ENCODE data around the gene CYP2C19.
"Not testable (repeated sequence)": the region's sequence is repeated elsewhere in the genome, so short reads cannot be mapped to it uniquely, and the experiment has no call there.

CYP2C19 gene

GRCh38 chr10:94762393-94762792, at the start of gene CYP2C19:
CYP2C19 (plus strand) TSS chr10:94762681; CDS start chr10:94762706, 25 bp downstream.
- no peak for DNase-seq

- no peak for DNase-seq
Observed at GRCh38 chr10:94725871-94726270, 36.6 kb upstream of the CYP2C19 start.

- DNase-seq: no peak
Observed at GRCh38 chr10:94735197-94735596, 27.3 kb upstream of the CYP2C19 start.

GRCh38 chr10:94738588-94738987, 23.9 kb upstream of the CYP2C19 start:
- DNase-seq: no peak

DNA sequence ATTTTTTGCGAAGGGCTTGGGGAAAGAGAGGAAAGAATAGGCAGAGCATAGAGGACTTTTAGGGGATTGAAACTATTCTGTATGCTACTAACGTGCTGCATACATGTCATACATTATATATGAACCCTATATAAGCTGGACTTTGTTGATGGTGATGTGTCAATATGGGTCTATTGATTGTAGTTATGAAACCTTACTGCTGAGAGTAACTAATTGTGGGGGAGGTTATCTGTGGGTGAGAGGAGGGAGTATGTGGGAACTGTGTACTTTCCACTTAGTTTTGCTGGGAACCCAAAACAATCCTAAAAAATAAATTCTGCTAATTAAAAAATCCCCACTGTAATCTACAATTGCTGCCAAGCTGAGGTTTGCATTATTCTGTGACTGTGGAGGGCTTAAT, 15.3 kb upstream of the CYP2C19 start:
- DNase-seq: no peak

DNA sequence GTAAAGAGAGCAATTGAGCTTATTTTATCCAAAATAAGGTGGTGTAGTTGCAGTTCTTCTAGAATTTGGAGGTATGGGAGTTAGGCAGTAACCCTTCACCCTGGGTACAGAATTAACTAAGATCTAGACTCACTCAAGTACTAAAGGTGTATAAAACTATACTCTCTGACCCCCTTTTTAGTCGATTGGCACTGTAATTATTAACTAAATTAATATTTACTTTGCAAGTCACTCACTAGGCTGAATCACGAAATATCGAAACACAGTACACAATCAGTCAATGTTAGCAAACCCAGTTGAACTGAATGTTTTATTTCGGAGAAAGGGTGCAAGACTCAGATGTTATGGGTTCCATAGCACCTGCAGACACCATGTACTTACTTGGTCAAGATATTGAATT, 14.6 kb upstream of the CYP2C19 start:
- DNase-seq: no peak

DNA sequence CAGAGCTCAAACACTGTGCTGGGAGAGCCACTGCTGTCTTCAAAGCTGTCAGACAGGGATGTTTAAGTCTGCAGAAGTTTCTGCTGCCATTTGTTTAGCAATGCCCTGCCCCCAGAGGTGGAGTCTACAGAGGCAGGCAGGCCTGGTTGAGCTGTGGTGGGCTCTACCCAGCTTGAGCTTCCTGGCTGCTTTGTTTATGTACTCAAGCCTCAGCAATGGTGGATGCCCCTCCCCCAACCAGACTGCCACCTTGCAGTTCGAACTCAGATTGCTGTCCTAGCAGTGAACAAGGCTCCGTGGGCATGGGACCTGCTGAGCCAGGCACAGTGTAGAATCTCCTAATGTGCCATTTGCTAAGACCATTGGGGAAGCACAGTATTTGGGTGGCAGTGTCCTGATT, 4.6 kb upstream of the CYP2C19 start:
- DNase-seq: no peak

GRCh38 chr10:94760586-94761178, 1.8 kb upstream of the CYP2C19 start:
- no peak for DNase-seq

GRCh38 chr10:94775425-94775824, 12.9 kb downstream of the CYP2C19 start:
- DNase-seq: not testable (repeated sequence)

DNA sequence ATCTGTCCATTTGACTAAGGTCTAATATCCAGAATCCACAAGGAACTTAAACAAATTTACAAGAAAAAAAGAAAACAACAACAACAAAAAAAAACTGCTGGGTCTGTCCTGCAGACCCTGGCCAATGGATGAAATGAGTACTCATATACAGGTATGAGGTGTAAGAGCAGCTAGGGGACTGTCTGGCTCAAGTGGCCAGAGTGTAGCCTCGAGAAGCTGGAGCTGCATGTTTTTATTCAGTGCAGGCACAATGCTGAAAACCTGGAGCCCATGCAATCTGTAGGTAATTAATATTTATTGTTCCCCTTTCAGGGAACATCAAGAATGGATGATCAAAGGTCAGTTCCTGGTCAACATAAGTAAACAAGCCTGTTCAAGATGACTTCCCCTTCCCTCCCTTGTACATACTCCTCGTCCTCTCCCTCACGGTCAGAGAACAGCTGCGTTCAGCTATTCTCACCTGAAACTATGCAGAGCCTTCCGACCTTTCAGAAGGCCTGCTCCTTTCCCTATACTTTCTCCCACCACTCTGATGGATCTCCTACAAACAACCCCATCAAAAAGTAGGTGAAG, 15.5 kb downstream of the CYP2C19 start:
- DNase-seq: no peak

- DNase-seq: no peak
Observed at GRCh38 chr10:94780844-94781243, 18.4 kb downstream of the CYP2C19 start.

DNA sequence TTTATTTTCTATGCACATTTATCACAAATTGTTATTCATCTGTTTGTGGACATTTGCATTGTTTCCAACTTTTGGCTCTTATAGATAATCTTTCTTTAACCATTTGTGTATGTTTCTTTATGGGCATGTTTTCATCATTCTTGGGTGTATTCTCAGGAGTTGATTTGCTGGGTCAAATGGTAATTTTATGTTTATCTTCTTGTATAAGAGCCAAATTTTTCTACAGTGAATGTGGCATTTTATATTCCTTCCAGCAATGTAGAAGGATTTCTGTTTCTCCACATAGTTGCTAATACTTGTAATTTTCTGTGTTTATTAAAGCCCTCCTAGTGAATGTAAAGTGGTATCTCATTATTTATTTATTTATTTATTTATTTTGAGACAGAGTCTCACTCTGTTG, 21.8 kb downstream of the CYP2C19 start:
- no peak for DNase-seq

GRCh38 chr10:94785211-94785610, 22.7 kb downstream of the CYP2C19 start:
- no peak for DNase-seq

DNA sequence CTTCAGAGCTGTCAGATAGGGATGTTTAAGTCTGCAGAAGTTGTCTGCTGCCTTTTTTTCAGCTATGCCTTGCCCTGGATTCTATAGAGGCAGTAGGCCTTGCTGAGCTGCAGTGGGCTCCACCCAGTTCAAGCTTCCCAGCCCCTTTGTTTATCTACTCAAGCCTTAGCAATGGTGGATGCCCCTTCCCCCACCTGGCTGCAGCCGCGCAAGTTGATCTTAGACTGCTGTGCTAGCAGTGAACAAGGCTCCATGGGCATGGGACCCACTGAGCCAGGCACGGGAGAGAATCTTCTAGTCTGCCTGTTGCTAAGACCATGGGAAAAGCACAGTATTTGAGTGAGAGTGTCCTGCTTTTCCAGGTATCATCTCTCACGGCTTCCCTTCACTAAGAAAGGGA, 38.1 kb downstream of the CYP2C19 start:
- DNase-seq: not testable (repeated sequence)

GRCh38 chr10:94803307-94803706, 40.8 kb downstream of the CYP2C19 start:
- no peak for DNase-seq

GRCh38 chr10:94830025-94830424, 67.5 kb downstream of the CYP2C19 start:
- not testable (repeated sequence) for DNase-seq

DNA sequence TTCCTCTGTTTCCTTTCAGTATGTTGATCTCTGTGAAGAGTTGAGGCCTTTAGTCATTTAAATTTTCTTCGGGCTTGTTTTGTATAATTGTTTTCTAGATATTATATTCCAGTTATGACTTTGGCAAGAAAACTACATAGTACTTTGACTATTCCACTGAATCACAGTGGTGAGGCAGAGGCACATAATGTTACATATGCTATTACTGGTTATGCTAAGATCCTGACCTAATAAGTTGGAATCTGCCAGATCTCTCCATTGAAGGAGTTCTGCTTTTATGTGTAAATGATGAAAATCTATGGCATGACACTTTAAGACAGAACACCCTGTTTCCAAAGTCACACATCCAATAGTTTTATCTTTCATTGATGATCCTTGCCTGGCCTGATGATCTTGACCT, 83.7 kb downstream of the CYP2C19 start:
- DNase-seq: no peak

- DNase-seq: no peak
Observed at GRCh38 chr10:94850766-94851165, 88.3 kb downstream of the CYP2C19 start.

DNA sequence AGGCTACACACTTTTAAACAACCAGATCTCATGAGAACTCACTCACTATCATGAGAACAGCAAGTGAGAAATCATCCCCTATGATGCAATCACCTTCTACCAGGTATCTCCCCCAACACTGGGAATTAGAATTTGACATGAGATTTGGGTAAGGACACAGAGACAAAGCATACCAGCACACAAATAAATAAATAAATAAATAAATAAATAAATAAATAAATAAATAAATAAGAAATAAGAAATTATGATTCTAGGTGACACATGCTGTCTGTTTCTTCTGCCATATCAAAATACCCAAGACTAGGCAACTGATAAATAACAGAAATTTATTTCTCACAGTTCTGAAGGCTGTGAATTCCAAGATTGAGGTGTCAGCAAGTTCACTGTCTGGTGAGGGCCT, 88.8 kb downstream of the CYP2C19 start:
- no peak for DNase-seq

DNA sequence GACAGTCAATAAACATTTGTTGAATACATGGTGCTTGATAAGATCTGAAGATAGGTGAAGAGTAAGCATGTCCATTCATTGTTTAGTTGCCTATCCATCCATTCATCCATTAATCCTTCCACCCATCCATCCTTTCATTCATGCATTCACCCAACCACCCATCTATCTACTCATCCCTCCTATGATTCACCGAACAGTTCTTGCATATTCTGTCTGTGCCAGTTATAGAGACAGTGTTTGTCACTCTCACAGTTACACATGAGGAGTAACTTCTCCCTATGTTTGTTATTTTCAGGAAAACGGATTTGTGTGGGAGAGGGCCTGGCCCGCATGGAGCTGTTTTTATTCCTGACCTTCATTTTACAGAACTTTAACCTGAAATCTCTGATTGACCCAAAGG, 90.0 kb downstream of the CYP2C19 start:
- no peak for DNase-seq

DNA sequence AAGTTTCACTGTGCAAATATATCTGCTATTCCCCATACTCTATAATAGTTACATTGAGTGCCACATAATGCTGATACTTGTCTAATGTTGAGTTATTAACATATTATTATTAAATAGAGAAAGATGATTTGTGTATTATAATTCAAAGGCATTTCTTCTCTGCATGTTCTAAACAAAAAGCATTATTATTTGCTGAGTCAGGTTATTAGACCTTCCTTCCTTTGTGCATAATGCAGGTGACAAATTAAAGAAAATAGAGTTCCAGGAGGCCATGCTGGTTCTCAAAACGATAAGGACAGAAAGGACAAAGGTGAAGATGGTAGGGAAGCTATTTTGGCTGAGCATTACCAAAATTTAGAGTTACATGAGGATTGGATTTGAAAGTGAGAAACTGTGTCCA, 90.6 kb downstream of the CYP2C19 start:
- no peak for DNase-seq

GRCh38 chr10:94858005-94858404, 95.5 kb downstream of the CYP2C19 start:
- DNase-seq: no peak

DNA sequence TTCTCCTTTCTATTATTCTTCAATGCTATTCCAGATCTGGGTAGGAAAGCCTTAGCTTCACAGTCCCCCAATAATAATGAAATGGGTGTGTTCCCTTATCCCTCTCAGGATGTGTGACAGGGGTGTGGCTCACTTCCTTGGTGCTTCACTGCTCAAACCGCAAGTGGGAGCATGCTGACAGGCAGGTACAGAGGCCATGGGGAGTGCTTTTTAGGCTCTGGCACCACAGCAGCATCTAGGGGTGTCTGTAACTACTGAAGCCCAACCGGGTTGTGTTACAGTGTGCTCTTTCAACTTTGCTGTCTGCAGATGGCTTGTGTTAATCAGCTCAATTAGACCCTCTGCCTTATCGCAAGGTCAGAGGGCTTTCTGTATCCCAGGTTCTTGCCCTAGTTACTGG, 96.6 kb downstream of the CYP2C19 start:
- no peak for DNase-seq

DNA sequence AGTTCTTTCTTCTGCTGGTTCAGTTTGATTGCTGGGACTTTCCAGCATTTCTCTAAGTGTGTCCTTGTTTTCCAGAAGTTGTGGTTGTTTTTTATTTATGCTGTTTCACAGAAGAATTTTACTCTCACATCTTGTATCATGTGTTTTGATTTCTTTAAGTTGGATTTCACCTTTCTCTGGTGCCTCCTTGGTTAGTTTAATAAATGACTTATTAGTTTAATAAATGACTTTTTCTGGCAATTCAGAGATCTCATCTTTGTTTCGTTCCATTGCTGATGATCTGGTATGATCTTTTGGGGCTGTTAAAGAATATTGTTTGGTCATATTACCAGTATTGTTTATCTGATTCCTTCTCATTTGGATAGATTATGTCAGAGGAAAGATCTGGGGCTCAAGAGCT, 116.2 kb downstream of the CYP2C19 start:
- no peak for DNase-seq

- DNase-seq: no peak
Observed at GRCh38 chr10:94879214-94879613, 116.7 kb downstream of the CYP2C19 start.

All from CD4-positive, alpha-beta T cell treated with Interleukin-15 for 1 hour (primary cell).